Fibroblast of the conjunctiva (primary cell): ENCODE data around the gene CUL9.
"Not testable (repeated sequence)": the region's sequence is repeated elsewhere in the genome, so short reads cannot be mapped to it uniquely, and the experiment has no call there.

ENCODE experiments used
- DNase-seq: peaks from one replicate; pipeline ENCODE4 v3.0.0-alpha.2; 2010; ENCODE audit warnings: low read depth

CUL9 gene

DNA sequence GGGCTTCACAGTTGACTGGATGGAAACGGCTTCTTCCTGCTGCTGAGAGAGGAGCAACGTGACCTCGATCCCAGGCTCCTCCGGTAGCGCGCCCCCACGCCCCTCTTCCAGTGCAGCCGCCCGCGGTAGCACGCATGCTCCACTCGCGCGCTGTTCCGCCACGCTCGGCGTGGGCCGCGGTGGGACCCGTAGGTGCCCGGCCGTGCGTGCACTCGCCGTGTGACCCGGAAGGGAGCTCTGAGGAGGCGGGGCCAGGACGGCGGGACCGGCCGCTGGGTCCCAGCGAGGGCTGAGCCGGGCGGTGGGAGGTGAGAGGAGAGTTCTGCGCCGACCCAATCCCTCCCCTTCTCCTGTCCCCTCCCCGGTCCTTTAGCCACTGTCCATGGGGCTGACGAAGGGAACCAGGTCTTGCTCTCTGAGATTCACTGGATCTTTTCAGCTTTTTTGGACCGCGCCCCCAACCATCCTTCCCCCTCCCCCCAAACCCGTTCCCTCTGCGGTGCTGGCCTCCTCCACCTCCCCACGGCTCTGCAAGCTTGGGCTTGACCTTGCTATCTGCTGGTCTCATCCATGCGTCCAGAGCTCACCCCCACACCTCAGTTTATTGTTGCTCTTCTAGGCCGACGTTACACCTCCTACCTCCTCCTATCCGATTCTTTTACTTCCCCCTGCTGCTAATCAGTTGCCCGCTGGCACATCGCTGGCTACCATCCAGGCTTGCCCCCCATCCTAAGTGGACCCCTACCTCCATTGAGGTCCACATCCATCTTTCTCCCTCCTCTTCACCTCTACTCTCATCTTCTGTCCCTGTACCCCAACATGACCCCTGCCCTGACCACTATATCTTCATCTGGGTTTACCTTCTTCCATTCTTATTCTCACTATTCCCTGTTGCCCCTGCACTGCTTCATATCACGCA lies at the start of gene CUL9:
CUL9 (plus strand) TSS at position 255 of the 919 bp plus-strand sequence. CDS start 2,115 bp downstream, outside the sequence.
- DNase-seq: peak; percentile 37

- DNase-seq: no peak
These were observed 43.7 kb upstream of the CUL9 start for GRCh38 chr6:43138267-43138666.

- not testable (repeated sequence) for DNase-seq
These were observed 42.0 kb upstream of the CUL9 start for GRCh38 chr6:43139973-43140372.

GRCh38 chr6:43141644-43142043 lies 40.4 kb upstream of the CUL9 start:
- DNase-seq: no peak

- no peak for DNase-seq
These were observed 39.9 kb upstream of the CUL9 start for GRCh38 chr6:43142101-43142500.

DNA sequence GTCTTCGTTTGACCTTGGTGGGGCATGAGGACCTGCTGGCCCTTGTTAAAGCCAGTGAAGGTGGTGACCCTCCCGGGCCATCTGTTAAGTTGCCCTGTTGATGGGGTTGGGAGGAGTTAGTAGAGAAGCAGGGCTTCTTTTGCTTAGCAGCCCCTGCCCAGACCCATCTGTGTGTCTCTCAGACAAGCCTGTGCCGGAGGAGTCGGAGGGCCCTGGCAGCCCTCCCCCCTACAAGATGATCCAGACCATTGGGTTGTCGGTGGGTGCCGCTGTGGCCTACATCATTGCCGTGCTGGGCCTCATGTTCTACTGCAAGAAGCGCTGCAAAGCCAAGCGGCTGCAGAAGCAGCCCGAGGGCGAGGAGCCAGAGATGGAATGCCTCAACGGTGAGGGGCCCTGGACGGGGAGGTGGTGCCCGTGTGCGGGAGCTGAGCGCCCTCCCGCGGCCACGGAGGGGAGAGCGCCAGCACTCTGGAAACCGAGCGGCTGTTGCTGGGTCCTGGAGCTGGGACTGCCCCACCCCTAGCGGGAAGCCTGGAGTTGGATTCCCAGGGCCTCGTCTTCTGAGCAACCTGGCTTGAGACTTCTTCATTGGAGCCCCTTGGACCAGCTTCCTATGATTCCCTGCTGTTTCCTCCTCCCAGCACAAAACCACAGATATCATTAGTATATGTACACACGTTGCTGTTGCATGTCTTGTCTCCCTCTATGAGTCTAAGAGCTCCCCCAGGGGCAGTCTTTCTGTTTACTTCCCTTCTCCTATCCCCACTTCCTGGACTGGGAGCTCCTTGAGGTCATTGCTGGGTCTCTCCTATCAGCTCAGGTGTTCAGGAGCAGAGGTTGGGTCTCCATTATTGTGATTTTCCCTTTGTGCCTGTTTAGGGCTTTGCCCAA lies 38.5 kb upstream of the CUL9 start:
- peak; percentile 89 for DNase-seq

- no peak for DNase-seq
These were observed 37.1 kb upstream of the CUL9 start for GRCh38 chr6:43144879-43145278.

DNA sequence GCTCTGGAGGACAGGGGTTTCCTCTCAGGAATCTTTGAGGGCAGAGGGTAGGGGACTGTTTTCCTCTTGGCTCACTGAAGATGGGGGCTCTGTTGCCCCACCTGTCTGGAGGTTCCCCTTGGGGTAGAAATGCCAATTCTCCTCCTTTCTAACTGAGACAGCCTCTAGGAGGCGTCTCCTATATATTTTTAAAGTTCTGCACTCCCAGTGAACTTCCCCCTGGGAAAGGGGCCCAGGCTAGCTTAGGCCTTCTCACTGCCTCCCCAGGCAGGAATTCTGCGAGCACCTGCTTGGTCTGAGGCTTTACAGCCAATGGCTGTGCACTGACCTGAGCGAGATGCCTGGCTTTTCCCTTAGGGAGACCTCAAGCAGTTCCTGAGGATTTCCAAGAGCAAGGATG lies 35.7 kb upstream of the CUL9 start:
- no peak for DNase-seq

- DNase-seq: no peak
These were observed 35.0 kb upstream of the CUL9 start for GRCh38 chr6:43146709-43147688.

DNA sequence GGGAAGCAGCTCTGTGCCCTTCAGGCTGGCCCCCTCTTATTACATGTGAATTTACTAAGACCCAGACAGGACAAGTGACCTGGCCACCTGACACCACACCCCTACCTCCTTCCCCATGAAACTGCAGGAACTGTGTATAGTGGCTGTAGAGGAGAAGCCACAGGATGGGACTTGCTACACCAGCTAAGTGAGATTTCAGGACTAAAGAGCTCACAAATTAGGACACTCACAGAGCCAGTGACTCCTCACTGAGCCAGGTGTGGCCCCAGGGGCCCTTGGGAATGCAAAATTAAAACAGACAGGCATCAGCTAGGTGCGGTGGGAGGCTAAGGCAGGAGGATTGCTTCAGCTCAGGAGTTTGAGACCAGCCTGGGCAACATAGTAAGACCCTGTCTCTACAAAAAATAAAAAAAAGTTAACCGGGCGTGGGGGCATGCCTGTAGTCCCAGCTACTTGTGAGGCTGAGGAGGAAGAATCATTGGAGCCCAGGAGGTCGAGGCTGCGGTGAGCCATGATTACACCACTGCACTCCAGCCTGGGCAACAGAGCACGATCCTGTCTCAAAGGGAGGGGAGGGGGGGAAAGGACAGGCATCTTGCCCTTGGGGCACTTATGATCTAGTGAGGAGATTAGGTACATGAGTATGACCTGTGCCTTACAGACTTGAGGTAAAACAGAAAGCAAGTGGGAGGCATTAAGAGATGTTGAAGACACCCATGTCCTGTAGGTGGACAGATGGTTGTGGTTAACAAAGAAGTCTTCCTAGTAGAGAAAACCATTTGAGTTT lies 34.1 kb upstream of the CUL9 start:
- DNase-seq: no peak

DNA sequence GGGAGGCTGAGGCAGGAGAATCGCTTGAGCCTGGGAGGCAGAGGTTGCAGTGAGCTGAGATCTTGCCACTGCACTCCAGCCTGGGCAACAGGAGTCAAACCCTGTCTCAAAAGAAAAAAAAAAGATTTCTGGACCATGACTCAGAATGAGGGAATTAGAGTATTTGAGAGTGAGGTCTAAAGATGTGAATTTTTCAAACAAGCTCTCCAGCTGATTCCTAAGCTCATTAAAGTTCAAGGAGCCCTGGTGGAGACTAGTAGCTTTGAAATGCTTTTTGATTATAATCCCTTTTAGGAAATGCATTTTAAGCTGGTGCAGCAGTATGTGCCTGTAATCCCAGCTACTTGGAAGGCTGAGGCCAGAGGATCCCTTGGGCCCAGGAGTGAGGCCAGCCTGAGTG lies 32.7 kb upstream of the CUL9 start:
- no peak for DNase-seq

DNA sequence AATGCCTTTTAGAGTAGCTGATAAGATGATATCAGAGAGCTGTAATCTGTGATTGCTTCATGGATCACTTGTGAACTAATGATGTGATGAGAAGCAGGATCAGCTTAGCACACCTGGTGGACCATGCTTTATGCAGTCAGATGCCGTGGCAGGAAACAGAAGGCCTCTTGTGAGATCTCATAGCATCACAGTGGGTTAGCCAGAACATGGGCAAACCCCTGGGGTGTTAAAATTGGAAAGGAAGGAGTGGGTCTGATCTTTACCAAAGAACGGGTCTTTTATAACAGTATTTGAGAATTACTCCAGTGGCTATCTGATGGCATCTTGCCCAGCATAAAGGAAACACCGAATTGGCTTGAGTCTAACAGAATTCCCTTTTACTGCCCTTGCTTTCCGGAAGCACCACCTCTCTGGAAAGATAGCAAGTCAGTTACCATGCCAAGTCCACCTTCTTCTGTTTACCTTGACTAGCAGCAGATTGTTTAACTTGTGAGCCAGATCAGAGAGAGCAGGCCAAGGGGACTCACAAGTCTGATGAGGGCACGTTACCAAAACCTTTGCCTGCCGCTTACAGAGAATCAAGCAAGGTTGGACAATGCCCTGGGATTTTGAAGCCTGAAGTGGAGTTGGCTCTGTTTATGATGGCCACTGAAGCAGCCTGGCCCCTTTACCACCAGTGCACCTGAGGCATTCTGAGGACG lies 31.8 kb upstream of the CUL9 start:
- DNase-seq: no peak

DNA sequence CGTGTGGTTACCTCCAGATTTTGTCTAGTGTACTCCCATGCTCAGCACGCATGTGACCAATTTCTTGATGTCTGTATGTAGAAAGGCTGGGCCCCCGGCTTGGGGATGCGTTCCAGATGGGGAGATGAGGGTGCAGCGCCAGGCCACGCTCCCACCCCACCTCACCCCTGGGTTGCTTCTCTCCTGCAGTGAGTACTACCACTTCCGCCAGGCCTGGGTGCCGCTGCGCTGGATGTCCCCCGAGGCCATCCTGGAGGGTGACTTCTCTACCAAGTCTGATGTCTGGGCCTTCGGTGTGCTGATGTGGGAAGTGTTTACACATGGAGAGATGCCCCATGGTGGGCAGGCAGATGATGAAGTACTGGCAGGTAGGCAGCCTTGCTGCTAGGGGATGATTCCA lies 22.4 kb upstream of the CUL9 start:
- DNase-seq: no peak

- DNase-seq: no peak
These were observed 18.1 kb upstream of the CUL9 start for GRCh38 chr6:43163899-43164298.

- no peak for DNase-seq
These were observed 11.5 kb upstream of the CUL9 start for GRCh38 chr6:43170417-43170930.

GRCh38 chr6:43170931-43171706 lies 10.9 kb upstream of the CUL9 start, which contains the start of gene SRF:
SRF (plus strand) TSS chr6:43171269; CDS start chr6:43171657, 388 bp downstream.
- DNase-seq: peak; percentile 99

DNA sequence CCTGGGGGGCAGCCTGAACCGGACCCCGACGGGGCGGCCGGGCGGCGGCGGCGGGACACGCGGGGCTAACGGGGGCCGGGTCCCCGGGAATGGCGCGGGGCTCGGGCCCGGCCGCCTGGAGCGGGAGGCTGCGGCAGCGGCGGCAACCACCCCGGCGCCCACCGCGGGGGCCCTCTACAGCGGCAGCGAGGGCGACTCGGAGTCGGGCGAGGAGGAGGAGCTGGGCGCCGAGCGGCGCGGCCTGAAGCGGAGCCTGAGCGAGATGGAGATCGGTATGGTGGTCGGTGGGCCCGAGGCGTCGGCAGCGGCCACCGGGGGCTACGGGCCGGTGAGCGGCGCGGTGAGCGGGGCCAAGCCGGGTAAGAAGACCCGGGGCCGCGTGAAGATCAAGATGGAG lies 10.3 kb upstream of the CUL9 start:
- no peak for DNase-seq

DNA sequence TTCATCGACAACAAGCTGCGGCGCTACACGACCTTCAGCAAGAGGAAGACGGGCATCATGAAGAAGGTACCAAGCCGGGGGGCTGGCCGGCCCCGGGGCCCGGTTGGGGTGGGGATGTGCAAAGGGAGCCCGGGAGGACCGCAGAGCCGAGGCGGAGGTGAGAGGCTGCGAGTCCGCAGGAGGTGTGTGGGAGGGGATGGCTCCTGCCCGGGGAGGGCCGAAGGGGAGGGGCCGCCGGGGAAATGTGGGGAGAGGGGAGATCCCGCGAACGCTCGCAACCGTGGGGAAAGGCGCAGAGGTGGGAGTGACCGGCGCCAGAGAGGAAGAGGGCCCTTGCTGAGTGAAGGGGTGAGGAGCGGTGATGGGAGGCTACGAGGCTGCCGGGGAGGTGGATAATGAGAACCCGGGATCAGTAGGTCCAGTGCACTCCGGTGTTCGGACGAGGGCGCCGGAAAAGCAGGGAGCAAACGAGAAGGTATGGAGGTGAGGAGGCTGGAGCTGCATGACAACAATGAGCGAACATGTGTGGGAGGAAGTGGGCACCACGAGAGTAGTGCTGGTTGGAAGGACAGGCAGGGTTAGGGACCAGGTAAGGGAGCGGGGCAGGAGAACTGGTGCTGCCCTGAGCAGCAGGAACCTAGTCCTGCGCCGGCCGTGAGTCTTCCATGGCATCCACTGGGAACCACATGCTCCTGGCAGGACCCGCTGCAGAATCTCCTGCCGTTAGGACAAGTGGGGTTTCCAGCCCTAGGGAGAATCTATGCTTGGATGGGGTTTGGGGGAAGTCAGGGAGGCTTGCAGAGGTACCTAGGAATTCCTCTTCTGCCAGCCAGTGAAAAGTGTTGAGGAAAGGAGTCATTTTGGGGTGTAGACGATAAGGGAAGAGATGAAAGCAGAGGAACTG lies 9.6 kb upstream of the CUL9 start:
- no peak for DNase-seq
